SKM-1 (cell line): ENCODE data around the gene CLDN10.
"Not testable (repeated sequence)": the region's sequence is repeated elsewhere in the genome, so short reads cannot be mapped to it uniquely, and the experiment has no call there.

ENCODE experiments used
- DNase-seq: peaks from one replicate; lab custom pipeline; 2025; ENCODE audit not compliant: unreplicated experiment; lab: John Stamatoyannopoulos, UW

The CLDN10 gene

GRCh38 chr13:95540888-95541287 is 11.6 kb upstream of the CLDN10 start:
- no peak for DNase-seq

- DNase-seq: no peak
These were observed 11.2 kb upstream of the CLDN10 start for GRCh38 chr13:95541308-95541707.

- no peak for DNase-seq
These were observed 10.5 kb upstream of the CLDN10 start for GRCh38 chr13:95541911-95542474.

GRCh38 chr13:95544293-95544692 is 8.2 kb upstream of the CLDN10 start:
- no peak for DNase-seq

GRCh38 chr13:95546919-95547318 is 5.6 kb upstream of the CLDN10 start:
- no peak for DNase-seq

- no peak for DNase-seq
These were observed 4.9 kb upstream of the CLDN10 start for GRCh38 chr13:95547531-95548167.

GRCh38 chr13:95552208-95552538 is 347 bp upstream of the CLDN10 start:
- DNase-seq: no peak

GRCh38 chr13:95553581-95554385 is 1.3 kb downstream of the CLDN10 start:
- DNase-seq: no peak

GRCh38 chr13:95557013-95557412 is 4.5 kb downstream of the CLDN10 start:
- no peak for DNase-seq

- DNase-seq: no peak
These were observed 6.6 kb downstream of the CLDN10 start for GRCh38 chr13:95559100-95559499.

GRCh38 chr13:95560387-95560786 is 7.9 kb downstream of the CLDN10 start:
- no peak for DNase-seq

- DNase-seq: no peak
These were observed 11.6 kb downstream of the CLDN10 start for GRCh38 chr13:95564091-95564490.

- DNase-seq: no peak
These were observed 12.3 kb downstream of the CLDN10 start for GRCh38 chr13:95564733-95565291.

- not testable (repeated sequence) for DNase-seq
These were observed 13.2 kb downstream of the CLDN10 start for GRCh38 chr13:95565758-95566157.

GRCh38 chr13:95568131-95568530 is 15.6 kb downstream of the CLDN10 start:
- no peak for DNase-seq

GRCh38 chr13:95570016-95570415 is 17.5 kb downstream of the CLDN10 start:
- DNase-seq: no peak

GRCh38 chr13:95571941-95572340 is 19.4 kb downstream of the CLDN10 start:
- no peak for DNase-seq

- no peak for DNase-seq
These were observed 20.7 kb downstream of the CLDN10 start for GRCh38 chr13:95573221-95573620.

- no peak for DNase-seq
These were observed 26.8 kb downstream of the CLDN10 start for GRCh38 chr13:95579303-95579702.

GRCh38 chr13:95585867-95586266 is 33.3 kb downstream of the CLDN10 start:
- no peak for DNase-seq

- DNase-seq: no peak
These were observed 35.6 kb downstream of the CLDN10 start for GRCh38 chr13:95588134-95588533.

- DNase-seq: no peak
These were observed 36.2 kb downstream of the CLDN10 start for GRCh38 chr13:95588721-95589120.
